IMR-90 (cell line): ENCODE results near the gene CADM4. TPM values are rescaled to one million over a fixed set of nuclear protein-coding genes. Genes with fewer than 3 reads are reported as not detected.

ENCODE experiments used
- ATAC-seq: fragments of 200-7000 bp; cut with Tn5 transposase; 2 replicates; pipeline ENCODE4 v1.9.1; 2020; ENCODE audit warnings: low read depth, mild to moderate bottlenecking, moderate library complexity
- BruUV-seq: library from RNA; stranded (reverse); fragments of 400-500 nt; replicated peaks from 2 replicates; lab custom pipeline; 2021; lab: Mats Ljungman, UMichigan
- CTCF ChIA-PET: fragments of 300-600 bp; formaldehyde crosslinking; extraction: SDS; loops from one replicate; lab custom pipeline; 2021; ENCODE audit warnings: antibody characterized with exemption; lab: Yijun Ruan, JAX
- POLR2A ChIA-PET: fragments of 300-600 bp; sonication (Branson Sonifier 250); formaldehyde crosslinking; loops from one replicate; lab custom pipeline; 2022; ENCODE audit warnings: antibody characterized with exemption; ENCODE audit not compliant: unreplicated experiment; lab: Charles Lee
- DNase-seq: peaks from one replicate; pipeline ENCODE4 v3.0.0; 2013
- H2AFZ ChIP-seq: replicated peaks from 2 replicates; pipeline ENCODE3; 2013; ENCODE audit warnings: low read length, mild to moderate bottlenecking; ENCODE audit not compliant: poor library complexity
- H2AK5ac ChIP-seq: 2 replicates; pipeline ENCODE4 v1.6.1; 2013; ENCODE audit warnings: low read depth, low read length, inconsistent platforms
- H2AK9ac ChIP-seq: replicated peaks from 2 replicates; pipeline ENCODE3; 2013; ENCODE audit warnings: mild to moderate bottlenecking, low read depth, low read length, moderate library complexity; ENCODE audit not compliant: poor library complexity
- H2BK120ac ChIP-seq: 2 replicates; pipeline ENCODE4 v1.6.1; 2013; ENCODE audit warnings: low read depth, low read length, inconsistent platforms
- H2BK15ac ChIP-seq: 3 replicates; pipeline ENCODE4 v1.6.1; 2013; ENCODE audit warnings: low read depth, low read length, inconsistent platforms
- H2BK20ac ChIP-seq: 2 replicates; pipeline ENCODE4 v1.6.1; 2013; ENCODE audit warnings: low read depth, mild to moderate bottlenecking, inconsistent platforms, low read length, moderate library complexity
- H2BK5ac ChIP-seq: 2 replicates; pipeline ENCODE4 v1.6.1; 2013; ENCODE audit warnings: mild to moderate bottlenecking, low read depth, low read length, inconsistent platforms; ENCODE audit not compliant: poor library complexity, severe bottlenecking
- H3K14ac ChIP-seq: replicated peaks from 2 replicates; pipeline ENCODE4 v1.6.1; 2013; ENCODE audit warnings: low read depth, low read length, inconsistent platforms
- H3K18ac ChIP-seq: 2 replicates; pipeline ENCODE4 v1.6.1; 2013; ENCODE audit warnings: low read depth, low read length, control low read depth
- H3K23ac ChIP-seq: 2 replicates; pipeline ENCODE4 v1.6.1; 2013; ENCODE audit warnings: low read depth, low read length, inconsistent platforms
- H3K27ac ChIP-seq: 2 replicates; pipeline ENCODE4 v1.5.1; 2013; ENCODE audit warnings: mild to moderate bottlenecking, control low read depth, low read length; ENCODE audit not compliant: insufficient read depth
- H3K27me3 ChIP-seq: 2 replicates; pipeline ENCODE4 v1.6.1; 2013; ENCODE audit warnings: low read length; ENCODE audit not compliant: control insufficient read depth, insufficient read depth
- H3K36me3 ChIP-seq: 2 replicates; pipeline ENCODE4 v1.6.1; 2013; ENCODE audit warnings: low read length, mixed read lengths; ENCODE audit not compliant: control insufficient read depth, insufficient read depth
- H3K4ac ChIP-seq: 2 replicates; pipeline ENCODE4 v1.6.1; 2013; ENCODE audit warnings: low read depth, low read length, inconsistent platforms
- H3K4me1 ChIP-seq: 2 replicates; pipeline ENCODE4 v1.6.1; 2013; ENCODE audit warnings: low read length, mixed read lengths; ENCODE audit not compliant: control insufficient read depth, insufficient read depth
- H3K4me2 ChIP-seq: 2 replicates; pipeline ENCODE4 v1.6.1; 2013; ENCODE audit warnings: low read depth, mild to moderate bottlenecking, control low read depth, low read length, moderate library complexity
- H3K4me3 ChIP-seq: 2 replicates; pipeline ENCODE4 v1.5.1; 2013; ENCODE audit warnings: low read depth, mild to moderate bottlenecking, control low read depth, low read length, moderate library complexity; ENCODE audit not compliant: insufficient read depth
- H3K56ac ChIP-seq: 2 replicates; pipeline ENCODE4 v1.6.1; 2013; ENCODE audit warnings: low read length, inconsistent platforms; ENCODE audit not compliant: insufficient read depth; ENCODE audit errors: extremely low read depth
- H3K79me1 ChIP-seq, 2 experiments: 2 replicates each; pipeline ENCODE4 v1.6.1; 2013; ENCODE audit warnings: low read length in 2 of 2, inconsistent platforms in 1 of 2, low read depth in 1 of 2
- H3K9ac ChIP-seq: 2 replicates; pipeline ENCODE4 v1.6.1; 2013; ENCODE audit warnings: low read depth, low read length, control low read depth
- H3K9me1 ChIP-seq: 2 replicates; pipeline ENCODE4 v1.6.1; 2013; ENCODE audit warnings: low read length, inconsistent platforms; ENCODE audit not compliant: insufficient read depth
- H3K9me3 ChIP-seq: 2 replicates; pipeline ENCODE4 v1.6.1; 2013; ENCODE audit warnings: low read length; ENCODE audit not compliant: control insufficient read depth, insufficient read depth
- H4K20me1 ChIP-seq: 2 replicates; pipeline ENCODE4 v1.6.1; 2013; ENCODE audit warnings: low read length, inconsistent platforms; ENCODE audit not compliant: insufficient read depth
- H4K5ac ChIP-seq: 2 replicates; pipeline ENCODE4 v1.6.1; 2013; ENCODE audit warnings: mild to moderate bottlenecking, low read depth, low read length, control low read depth
- H4K8ac ChIP-seq, 2 experiments: 2 replicates each; pipeline ENCODE4 v1.6.1; 2013; ENCODE audit warnings: low read depth in 2 of 2, low read length in 2 of 2, control low read depth in 1 of 2, inconsistent platforms in 1 of 2
- H4K91ac ChIP-seq: 2 replicates; pipeline ENCODE4 v1.6.1; 2013; ENCODE audit warnings: low read depth, low read length, inconsistent platforms; ENCODE audit not compliant: insufficient read depth
- BHLHE40 ChIP-seq: fragments of 150-350 bp; IDR thresholded peaks from 2 replicates; pipeline ENCODE4 v1.6.1; 2016; ENCODE audit warnings: mild to moderate bottlenecking, low read depth, low read length
- CHD1 ChIP-seq: IDR thresholded peaks from 2 replicates; pipeline ENCODE4 v1.6.1; 2012; ENCODE audit warnings: low read depth, low read length, improper control_type of control experiment
- MXI1 ChIP-seq: IDR thresholded peaks from 2 replicates; pipeline ENCODE4 v1.6.1; 2012; ENCODE audit warnings: low read depth, mild to moderate bottlenecking, low read length, moderate library complexity, borderline replicate concordance
- RAD21 ChIP-seq: IDR thresholded peaks from 2 replicates; pipeline ENCODE4 v1.6.1; 2012; ENCODE audit warnings: low read length, improper control_type of control experiment
- RCOR1 ChIP-seq: IDR thresholded peaks from 2 replicates; pipeline ENCODE4 v1.6.1; 2012; ENCODE audit warnings: mild to moderate bottlenecking, low read length, improper control_type of control experiment; ENCODE audit not compliant: insufficient replicate concordance
- SMC3 ChIP-seq: fragments of 150-350 bp; IDR thresholded peaks from 2 replicates; pipeline ENCODE4 v1.6.1; 2016; ENCODE audit warnings: low read depth, mild to moderate bottlenecking, antibody characterized with exemption, low read length, moderate library complexity
- USF2 ChIP-seq: fragments of 150-350 bp; IDR thresholded peaks from 2 replicates; pipeline ENCODE4 v1.6.1; 2017; ENCODE audit warnings: mild to moderate bottlenecking, antibody characterized with exemption, low read length, low read depth
- WGBS, 2 experiments: methylation state at CpG; one replicate each; pipeline versions ENCODE4 v1.1.5 to v1.1.7; 2013; ENCODE audit warnings: missing lambda C conversion rate in 2 of 2; ENCODE audit not compliant: insufficient read length in 1 of 2; ENCODE audit errors: extremely low coverage in 2 of 2; 5-methylcytosine and 5-hydroxymethylcytosine counted together
- dilution Hi-C: fragments of 300-500 bp; cut with HindIII; formaldehyde crosslinking; loops from one replicate; pipeline ENCODE4 v1.14.3; 2018; ENCODE audit warnings: low sequenced_read_pairs; ENCODE audit not compliant: unreplicated experiment
- in situ Hi-C: fragments of 300-500 bp; cut with MboI; formaldehyde crosslinking; loops from 3 replicates; pipeline ENCODE4 v1.14.3; 2019; ENCODE audit warnings: low sequenced_read_pairs, inconsistent platforms, mixed read lengths
- intact Hi-C: fragments of 100-400 bp; cut with micrococcal nuclease; formaldehyde crosslinking; loops from 2 replicates; pipeline ENCODE4 v1.10.0; 2022
- polyA plus RNA-seq, 3 experiments: library from polyadenylated mRNA; depleted of rRNA; stranded (reverse); fragments of >200 nt; gene quantifications; 2 replicates each; pipeline ENCODE4 v1.2.3, GENCODE V29; 2012; ENCODE audit warnings: low replicate concordance in 1 of 3
- total RNA-seq: library from RNA; depleted of rRNA; stranded (reverse); fragments of >200 nt; gene quantifications from 2 replicates; pipeline ENCODE4 v1.2.3, GENCODE V29; 2012
- TF ChIP-seq, protein P1 (sequence below): fragments of 150-350 bp; IDR thresholded peaks from 2 replicates; pipeline ENCODE4 v1.6.1; 2016; ENCODE audit warnings: low read depth, mild to moderate bottlenecking, low read length, moderate library complexity, borderline replicate concordance
- TF ChIP-seq, protein P2 (sequence below): conservative IDR thresholded peaks from 2 replicates; pipeline ENCODE4 v1.5.1; 2012; ENCODE audit warnings: mild to moderate bottlenecking, low read depth, low read length, improper control_type of control experiment

CADM4 gene
- total and polyA plus RNA-seq, 2 of the 4 experiments (the other 2 are of a cell fraction), result 2.0 to 4.9 TPM

DNA sequence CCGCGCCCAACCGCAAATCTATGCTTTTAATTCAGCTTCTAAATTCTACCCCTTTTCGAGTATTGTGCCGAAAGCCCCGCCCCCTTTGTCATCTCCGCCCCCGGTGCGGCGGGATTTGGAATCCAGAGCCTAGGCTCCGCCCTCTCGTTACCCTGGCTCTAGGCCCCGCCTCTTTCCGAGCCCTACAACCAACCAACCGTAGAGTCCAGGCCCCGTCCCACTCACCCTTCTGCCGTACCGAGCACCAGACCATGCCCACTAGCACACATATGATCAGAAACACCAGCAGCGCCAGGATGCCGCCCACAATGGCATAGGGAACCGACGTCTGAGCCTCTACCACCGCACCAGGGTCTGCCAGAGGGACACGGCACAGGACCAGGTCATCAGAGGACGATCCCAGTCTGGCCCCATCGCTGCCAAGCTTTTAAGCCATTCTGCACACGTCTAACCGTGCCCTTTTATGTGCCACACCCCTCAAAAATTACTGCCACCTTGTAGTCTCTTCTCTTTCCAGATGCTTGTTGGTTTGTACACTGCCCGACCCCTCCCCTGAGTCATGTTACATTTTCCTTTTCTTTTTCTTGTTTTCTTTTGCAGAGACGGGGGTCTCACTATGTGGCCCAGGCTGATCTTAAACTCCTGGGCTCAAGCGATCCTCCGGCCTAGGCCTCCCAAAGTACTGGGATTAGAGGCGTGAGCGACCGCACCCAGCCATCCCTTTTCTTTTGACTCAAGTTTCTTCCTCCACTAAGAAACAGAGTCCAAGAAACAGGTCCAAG is 15.6 kb downstream of the CADM4 start:
- H2BK20ac ChIP-seq, result no peak overlapping the region
- no peak overlapping the region for H3K9ac ChIP-seq
- no peak overlapping the region for H3K4me3 ChIP-seq
- peaks cover 8 to 17% of the 10 kb centered on the region in 2 experiments; a peak in 3 of 4 replicates for H3K79me1 ChIP-seq
- no peak overlapping the region for H3K18ac ChIP-seq
- no peak overlapping the region for H2AK9ac ChIP-seq
- H2BK5ac ChIP-seq, result no peak overlapping the region
- WGBS, 2 experiments, result 88% methylated on average over 26 of the region's 35 CpGs; no CpG with 5 or more reads in 1 of the 2 experiments
- H4K5ac ChIP-seq, result no peak overlapping the region
- H3K36me3 ChIP-seq, result no peaks in the 10 kb centered on the region
- no peak overlapping the region for H2AFZ ChIP-seq
- H2BK120ac ChIP-seq, result no peak overlapping the region
- H4K20me1 ChIP-seq, result no peaks in the 10 kb centered on the region
- DNase-seq (no peak), ATAC-seq (no peak)
- ChIA-PET CTCF (interaction anchor here (0.6 kb wide), 2 partner anchors 24 to 98 kb away, joined by 3 read pairs; no protein-coding TSS in a partner anchor), POLR2A (no interaction called here)
- no peak overlapping the region for H3K4ac ChIP-seq
- no peak overlapping the region for H4K8ac ChIP-seq
- H3K56ac ChIP-seq, result no peak overlapping the region
- H3K27ac ChIP-seq, result no peak overlapping the region
- H3K9me3 ChIP-seq, result no peaks in the 10 kb centered on the region
- intact Hi-C loops (no loop called here), in situ Hi-C loops (no loop called here), dilution Hi-C loops (no loop called here)
- no TSS peak for BruUV-seq
- H3K14ac ChIP-seq, result no peak overlapping the region
- H3K27me3 ChIP-seq, result no peaks in the 10 kb centered on the region
- TF ChIP-seq CHD1, result no peak
- TF ChIP-seq, protein P1, sequence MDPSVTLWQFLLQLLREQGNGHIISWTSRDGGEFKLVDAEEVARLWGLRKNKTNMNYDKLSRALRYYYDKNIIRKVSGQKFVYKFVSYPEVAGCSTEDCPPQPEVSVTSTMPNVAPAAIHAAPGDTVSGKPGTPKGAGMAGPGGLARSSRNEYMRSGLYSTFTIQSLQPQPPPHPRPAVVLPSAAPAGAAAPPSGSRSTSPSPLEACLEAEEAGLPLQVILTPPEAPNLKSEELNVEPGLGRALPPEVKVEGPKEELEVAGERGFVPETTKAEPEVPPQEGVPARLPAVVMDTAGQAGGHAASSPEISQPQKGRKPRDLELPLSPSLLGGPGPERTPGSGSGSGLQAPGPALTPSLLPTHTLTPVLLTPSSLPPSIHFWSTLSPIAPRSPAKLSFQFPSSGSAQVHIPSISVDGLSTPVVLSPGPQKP, result no peak
- TF ChIP-seq MXI1, result no peak
- TF ChIP-seq RAD21, result no peak
- TF ChIP-seq SMC3, result no peak
- TF ChIP-seq BHLHE40, result no peak
- TF ChIP-seq USF2, result no peak
- TF ChIP-seq RCOR1, result no peak
- TF ChIP-seq, protein P2, sequence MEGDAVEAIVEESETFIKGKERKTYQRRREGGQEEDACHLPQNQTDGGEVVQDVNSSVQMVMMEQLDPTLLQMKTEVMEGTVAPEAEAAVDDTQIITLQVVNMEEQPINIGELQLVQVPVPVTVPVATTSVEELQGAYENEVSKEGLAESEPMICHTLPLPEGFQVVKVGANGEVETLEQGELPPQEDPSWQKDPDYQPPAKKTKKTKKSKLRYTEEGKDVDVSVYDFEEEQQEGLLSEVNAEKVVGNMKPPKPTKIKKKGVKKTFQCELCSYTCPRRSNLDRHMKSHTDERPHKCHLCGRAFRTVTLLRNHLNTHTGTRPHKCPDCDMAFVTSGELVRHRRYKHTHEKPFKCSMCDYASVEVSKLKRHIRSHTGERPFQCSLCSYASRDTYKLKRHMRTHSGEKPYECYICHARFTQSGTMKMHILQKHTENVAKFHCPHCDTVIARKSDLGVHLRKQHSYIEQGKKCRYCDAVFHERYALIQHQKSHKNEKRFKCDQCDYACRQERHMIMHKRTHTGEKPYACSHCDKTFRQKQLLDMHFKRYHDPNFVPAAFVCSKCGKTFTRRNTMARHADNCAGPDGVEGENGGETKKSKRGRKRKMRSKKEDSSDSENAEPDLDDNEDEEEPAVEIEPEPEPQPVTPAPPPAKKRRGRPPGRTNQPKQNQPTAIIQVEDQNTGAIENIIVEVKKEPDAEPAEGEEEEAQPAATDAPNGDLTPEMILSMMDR, result no peak
- H3K9me1 ChIP-seq, result peaks cover 3% of the 10 kb centered on the region; the same call in 1 of the 2 replicates
- H3K4me2 ChIP-seq, result no peak overlapping the region
- H4K91ac ChIP-seq, result no peak overlapping the region
- H2BK15ac ChIP-seq, result no peak overlapping the region
- no peak overlapping the region for H2AK5ac ChIP-seq
- H3K4me1 ChIP-seq, result peaks cover 3% of the 10 kb centered on the region
- H3K23ac ChIP-seq, result no peak overlapping the region
